Hepatic stellate cell (primary cell): ENCODE results near the gene SLC35G2.
"Not testable (repeated sequence)": the region's sequence is repeated elsewhere in the genome, so short reads cannot be mapped to it uniquely, and the experiment has no call there.

Experiments used
- DNase-seq: peaks from one replicate; pipeline ENCODE4 v3.0.0; 2011; ENCODE audit warnings: low spot score

The SLC35G2 gene

DNA sequence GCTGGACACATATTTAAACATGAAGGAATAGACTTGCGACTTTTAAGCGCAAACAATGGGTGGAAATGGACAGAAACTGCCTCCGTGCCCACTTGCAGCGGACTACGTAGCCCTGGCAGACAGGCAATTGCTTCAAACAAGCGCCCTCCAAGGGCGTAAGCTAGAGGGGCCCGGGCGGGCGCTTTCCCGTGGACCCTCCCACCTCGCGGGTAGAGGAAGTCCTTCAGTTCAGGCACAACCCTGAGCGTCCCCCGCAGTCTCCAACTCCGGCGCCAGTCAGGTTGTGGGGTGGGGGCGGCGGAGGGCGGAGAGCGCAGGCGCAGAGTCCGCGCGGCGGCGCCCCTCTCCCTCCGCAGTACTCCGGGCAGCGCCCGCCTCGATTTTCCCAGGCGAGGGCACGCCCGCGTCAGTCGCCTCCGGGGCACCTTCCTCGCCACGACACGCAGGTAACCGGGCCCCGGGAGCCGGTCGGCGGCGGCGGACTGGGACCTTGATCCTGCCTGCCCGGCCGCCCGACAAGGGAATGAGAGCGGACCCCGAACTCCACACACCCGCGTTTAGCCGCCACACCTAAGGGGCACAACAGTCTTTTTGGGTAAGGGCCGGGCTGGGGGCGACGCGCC, at the start of gene SLC35G2:
Gene SLC35G2 (plus strand): TSS at position 358 of the 623 bp plus-strand sequence. CDS start 35,335 bp downstream, outside the sequence.
- peak; percentile 11 for DNase-seq

DNA sequence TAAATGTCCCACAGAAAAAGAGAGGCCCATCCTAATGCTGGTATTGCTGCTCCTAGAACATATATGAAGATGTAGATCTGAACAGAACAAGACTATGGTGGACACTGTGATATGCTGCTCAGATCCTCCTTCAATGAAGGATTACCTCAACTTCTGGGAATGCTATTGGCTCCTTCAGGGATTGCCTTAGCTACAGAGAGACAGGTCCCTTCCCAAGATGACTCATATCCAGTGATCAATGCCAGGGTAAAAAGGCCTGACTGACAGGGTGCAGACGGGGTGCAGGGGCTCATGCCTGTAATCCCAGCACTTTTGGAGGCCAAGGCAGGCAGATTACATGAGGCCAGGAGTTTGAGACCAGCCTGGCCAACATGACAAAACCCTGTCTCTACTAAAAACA, 46.2 kb upstream of the SLC35G2 start:
- DNase-seq: no peak

DNA sequence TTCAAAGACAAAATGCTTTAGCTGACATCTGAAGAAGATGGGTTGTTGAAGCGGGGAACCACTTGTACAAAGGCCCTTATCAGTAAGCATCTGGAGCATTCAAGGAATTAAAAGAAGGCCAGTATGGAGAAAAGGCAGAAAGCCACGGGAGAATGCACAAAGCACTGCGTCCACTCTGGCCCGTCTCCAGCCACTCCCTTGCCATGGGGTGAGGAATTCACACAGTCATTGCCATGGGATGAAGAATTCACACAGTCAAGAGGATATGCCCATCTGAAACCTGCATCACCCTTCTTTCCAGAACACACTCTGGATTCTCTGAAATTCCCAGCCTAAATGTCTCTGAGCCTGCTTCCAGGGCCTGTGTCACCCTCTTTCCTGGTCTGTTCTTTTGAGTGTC, 40.1 kb upstream of the SLC35G2 start:
- DNase-seq: no peak

DNA sequence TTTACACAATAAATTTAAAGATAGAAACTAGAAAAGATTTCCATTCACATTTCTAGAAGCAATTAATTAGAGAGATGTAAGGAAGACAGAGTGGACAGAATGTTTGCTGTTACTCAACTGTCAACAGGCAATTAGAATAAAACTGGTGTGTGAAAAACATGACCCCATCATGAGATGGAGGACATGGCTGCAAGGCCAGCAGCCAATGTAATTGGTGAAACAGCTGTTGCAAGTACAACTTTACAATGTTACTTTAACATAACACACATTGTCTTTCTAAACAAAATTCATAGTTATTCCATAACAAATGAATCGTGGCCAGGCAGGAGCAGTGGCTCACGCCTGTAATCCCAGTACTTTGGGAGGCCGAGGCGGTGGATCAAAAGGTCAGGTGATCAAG, 38.2 kb upstream of the SLC35G2 start:
- no peak for DNase-seq

DNA sequence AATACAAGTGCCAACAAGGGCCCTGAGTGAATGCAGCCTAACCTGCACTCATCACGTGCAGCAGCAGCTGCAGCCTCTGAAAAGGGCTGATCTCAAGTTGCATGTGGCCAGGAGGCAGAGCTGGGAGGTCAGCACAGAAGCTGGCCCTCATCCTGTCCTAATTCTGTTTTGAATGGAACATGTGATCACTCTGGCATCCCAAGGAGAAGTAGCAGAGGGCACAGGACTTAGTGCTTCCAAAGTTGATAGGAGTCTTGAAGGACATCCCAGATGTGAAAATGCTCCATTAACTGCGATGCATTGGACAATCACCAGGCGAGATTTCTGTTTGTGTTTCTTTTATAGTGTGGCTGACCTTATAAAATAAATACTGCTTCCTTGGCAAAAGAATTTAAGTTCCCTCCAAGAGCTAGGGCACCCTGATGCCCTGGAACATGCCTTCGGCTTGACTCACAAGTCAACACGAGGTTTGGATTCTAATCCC, 35.2 kb upstream of the SLC35G2 start:
- DNase-seq: no peak

DNA sequence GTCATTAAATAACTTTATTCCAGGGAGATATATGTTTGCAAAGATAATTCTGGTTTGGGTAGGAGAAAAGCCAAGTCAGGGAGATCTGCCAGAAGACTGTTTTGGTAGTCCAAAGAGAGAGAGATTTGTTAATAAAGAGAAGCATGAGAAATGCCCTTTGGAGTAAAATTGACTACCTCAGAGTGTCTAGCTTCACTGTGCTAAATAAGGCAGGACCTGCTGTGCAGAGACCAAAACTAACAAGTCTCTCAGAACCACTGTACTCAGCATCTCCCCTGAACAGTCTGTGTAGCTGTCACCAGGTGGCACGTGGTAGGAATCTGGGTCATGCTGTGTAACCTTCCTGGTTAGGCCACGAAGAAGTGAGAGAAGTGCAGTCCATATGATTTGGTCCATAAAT, 31.6 kb upstream of the SLC35G2 start:
- peak; percentile 22 for DNase-seq

DNA sequence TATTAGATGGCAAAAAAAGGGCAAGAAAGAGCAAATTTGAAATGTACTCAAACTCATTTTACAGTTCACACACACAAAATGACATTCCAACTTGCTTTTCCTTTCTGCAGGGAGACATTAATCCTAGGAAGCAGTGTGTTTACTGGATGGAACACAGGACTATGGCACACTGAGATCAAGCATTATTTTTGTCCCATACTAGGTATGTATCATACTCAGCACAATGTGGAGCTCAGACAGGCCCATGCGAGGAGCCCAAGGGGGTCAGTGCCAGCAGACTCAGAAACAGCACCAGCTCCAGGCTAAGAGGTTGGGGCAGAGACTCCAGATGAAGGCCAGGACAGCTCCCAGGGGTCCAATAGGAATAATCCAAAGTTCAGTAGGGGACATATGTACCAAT, 30.8 kb upstream of the SLC35G2 start:
- DNase-seq: no peak

DNA sequence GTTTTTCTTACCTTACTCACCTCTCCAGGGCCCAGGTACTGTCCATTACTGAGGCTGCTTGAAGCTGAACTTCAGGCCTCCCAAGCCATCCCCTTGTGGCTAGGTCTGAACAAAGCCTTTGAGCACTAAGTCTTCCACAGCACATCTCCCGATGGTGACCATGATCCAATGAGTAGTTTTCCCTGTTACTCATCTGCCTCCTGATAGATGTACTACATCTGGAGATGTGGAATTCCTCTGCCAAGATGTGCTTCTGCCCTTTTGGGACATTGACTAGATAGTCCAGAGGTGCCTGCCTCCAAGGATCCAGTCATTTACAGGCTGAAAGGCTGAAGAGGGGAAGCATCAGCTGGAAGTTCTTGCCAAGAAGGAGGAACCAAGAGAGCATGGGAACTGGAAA, 28.9 kb upstream of the SLC35G2 start:
- DNase-seq: no peak

DNA sequence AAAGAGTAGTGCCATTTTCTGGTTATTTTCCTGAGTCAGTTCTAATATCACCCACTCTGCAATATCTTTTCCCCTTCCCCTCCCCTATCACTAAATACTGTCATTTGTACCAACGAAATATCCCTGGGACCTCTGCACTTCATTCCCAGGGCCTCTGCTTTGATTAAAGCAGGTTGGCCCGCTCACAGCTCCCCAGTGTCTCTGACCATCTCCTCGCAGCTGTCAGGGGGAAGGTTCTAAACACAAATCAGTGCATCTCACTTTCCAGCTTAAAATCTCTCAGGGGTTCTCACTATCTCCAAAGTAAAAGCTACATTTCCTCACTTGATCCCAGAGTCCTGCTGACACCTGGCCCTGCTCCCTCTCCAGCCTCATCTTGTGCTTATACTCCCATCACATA, 28.1 kb upstream of the SLC35G2 start:
- no peak for DNase-seq

DNA sequence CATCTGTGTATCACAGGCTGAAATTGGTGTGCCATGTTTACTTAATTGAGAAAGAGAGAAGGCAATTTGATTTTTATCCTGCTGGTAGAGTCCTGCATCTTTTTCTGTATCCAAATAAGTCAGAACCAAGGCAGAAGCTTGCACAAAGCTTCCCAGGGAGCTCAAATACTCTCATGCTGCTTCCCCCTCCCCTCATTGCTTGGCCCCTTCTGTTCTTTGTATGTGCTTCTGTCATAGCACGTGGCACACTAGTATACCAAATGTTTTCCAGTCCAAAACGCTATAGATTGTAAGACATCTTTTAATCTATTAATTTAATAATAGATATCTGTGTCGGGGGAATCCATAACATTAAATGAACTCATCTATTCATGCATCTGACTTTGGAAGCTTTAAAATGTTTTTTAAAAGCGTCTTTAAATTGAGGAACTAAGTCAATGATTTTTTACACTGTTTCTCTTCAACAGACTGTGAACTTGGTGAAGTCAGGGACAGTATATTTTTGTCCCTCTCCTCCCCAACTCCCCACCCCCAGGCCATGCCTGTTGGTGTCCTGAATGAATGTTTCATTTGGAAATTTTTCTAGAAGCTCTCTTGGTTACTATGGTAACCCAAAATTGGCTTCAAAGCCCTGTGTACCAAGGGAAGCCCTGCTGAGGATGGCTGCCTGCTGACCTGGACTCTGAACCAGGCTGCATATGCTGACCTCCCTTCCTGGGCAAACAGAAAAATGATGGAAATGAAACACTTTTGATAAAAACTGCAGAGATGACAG, 26.2 kb upstream of the SLC35G2 start:
- DNase-seq: no peak

DNA sequence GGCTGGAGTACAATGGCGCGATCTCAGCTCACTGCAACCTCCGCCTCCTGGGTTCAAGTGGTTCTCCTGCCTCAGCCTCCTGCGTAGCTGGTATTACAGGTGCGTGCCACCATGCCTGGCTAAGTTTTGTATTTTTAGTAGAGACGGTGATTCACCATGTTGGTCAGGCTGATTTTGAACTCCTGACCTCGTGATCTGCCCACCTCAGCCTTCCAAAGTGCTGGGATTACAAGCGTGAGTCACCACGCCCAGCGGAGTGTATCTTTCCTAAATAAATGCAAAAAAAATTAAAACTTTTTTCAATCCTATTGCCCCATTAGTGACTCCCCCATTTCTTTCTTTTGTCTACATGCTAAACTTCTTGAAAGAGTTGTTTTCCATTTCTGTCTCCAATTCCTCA, 17.8 kb upstream of the SLC35G2 start:
- DNase-seq: not testable (repeated sequence)

DNA sequence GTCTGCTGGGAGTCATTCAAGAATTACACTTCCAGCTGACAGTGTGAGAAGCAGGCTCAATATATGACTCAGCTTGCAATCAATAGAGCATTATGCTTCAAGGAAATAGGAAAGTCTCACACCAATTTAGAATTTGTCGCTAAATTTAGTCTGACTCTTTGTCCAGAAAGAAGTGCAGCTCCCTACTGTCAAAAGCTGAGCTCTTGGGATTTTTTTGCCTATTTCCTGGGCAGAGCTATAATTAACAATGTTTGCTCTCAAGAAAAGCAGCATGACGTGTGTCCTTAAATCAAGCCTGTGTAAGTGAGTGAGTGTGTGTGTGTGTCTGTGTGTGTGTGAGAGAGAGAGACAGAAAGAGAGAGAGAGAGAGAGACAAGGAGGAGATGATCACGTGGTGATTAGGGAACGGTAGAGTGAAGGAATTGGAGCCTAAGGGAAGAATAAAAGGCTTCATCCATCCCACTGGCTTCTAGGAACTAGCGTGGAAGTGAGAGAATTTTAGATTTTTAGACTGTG, 16.4 kb upstream of the SLC35G2 start:
- no peak for DNase-seq

DNA sequence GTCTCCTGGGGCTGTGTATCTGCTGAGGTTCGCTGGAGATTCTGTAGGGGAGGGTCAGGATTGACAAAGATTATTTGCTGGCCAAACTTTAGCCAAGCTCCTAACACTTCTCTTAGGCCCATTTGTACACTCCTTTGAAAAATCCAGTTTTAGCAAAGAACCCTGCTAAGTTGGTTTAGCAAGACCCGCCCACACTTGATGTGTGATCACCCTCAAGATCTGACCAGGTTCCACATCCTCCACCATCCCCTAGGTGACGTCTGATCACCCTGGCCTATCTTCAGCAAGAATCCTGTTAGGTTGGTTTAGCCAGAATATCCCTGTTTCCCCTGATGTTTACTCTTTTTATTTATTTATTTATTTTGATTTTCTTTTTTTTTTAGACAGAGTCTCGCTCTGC, 14.8 kb upstream of the SLC35G2 start:
- no peak for DNase-seq

DNA sequence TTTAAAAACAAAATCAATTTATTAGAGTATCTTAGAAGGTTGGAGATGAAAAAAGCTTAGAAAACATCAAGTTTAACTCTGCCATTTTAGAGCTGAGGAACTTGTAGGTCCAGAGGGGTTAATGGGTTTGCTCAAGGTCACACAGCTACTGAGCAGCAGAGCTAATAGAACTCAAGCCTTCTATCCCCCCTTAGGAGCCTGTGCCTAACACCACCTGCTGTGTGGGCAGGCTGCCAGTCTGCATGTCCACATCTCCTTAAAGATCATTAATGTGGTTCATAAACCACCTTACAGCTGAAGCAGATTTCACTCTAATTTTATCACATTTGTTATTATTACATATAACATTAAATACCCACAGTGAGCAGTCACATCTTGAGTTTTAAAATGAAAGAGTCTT, 14.1 kb upstream of the SLC35G2 start:
- no peak for DNase-seq

DNA sequence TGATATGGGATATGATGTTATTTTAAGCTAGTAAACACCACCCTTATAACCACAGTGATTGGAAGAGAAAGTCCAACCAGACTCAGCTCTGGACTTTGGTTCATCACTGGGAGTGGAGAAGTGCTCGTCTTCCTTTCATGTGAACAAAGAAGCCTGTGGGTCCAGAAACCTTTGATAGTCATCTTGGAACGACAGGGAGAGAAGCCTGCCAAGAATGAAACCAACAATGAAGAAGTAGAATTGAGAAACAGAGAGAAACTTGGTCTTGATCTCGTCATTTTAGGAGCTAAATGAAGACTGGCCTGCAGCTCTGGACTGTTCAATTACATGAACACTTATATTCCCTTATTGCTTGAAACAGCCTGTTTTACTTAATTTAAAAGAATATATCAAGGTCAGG, 13.1 kb upstream of the SLC35G2 start:
- DNase-seq: no peak

DNA sequence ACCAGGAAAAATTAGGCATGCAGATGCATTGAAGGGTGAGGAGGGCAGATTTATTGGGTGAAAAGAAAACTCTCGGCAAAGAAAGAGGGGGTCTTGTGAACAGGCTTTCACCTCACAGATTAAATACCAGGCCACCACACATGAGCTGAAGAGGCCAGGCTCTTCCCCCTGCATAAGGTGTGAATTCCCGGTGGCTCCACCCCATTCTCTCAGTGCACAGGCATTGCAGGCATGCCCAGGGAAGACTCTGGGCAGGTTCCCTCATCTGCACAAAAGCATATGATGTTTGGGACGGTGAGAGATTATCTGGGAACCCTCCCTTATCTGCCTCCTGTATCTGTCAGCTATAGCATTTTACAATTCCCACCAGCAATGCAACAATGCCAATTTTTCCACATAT, 7.2 kb upstream of the SLC35G2 start:
- no peak for DNase-seq

DNA sequence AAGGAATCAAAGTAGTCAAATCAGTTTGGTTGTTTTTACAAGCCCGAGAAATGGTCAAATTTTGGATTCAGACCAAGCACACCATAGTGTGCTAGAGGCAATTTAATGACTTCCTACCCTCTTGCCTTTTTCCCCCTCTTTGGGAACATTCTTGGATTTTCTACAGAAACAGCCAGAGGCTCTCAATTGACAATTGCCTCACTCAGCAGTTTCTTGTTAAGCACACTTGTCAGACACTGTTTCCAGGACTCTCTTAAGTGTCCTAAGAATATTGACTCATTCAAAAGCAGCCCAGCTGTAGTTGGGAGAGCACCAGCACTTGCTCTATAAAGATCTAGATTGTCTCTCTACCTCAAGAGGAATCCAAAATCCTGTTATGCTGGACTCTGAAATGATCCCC, 1.5 kb upstream of the SLC35G2 start:
- DNase-seq: no peak

DNA sequence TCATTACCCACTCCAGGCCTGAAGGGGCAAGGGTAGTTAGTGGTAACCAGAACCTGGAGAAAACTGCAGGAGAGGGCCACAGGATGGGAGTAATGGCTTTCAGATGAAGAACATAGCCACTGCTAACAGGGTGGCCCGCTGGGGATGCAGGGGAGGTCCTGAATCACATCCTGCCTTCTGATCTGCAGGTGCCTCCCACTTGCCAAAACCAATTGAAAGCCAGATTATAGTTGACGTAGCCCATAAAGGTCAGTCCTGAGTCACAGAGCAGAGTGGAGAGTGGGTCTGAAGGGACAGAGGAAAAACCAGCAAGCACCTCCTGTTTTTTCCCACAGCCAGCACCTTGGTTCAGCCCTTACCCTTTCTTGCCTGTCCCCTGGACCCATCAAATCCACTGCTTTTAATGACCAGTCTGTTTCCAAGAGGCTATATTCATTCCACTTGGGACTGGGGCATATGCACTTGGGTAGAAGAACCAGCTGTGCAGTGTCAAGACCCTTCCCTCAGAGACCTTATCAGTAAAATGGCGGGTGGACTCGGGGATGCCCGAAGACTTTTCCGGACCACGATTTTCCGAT, 646 bp upstream of the SLC35G2 start:
- DNase-seq: peak; percentile 63

DNA sequence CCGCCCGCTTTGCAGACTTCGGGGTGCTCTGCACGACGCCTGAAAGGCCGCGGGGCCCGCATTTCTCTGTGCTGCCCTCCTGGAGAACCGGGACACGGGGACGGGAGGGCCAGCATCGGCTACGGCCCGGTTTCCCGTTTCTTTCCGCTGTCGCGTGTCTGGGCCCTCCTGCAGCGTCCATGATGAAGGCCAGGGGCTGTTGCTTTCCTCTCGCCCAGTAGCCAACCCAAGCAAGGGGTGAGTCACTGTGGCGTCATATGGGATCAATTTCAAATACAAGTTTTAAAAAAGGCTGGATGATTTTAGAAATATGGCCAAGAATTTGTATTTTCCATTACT, 435 bp downstream of the SLC35G2 start:
- peak; percentile 70 for DNase-seq

DNA sequence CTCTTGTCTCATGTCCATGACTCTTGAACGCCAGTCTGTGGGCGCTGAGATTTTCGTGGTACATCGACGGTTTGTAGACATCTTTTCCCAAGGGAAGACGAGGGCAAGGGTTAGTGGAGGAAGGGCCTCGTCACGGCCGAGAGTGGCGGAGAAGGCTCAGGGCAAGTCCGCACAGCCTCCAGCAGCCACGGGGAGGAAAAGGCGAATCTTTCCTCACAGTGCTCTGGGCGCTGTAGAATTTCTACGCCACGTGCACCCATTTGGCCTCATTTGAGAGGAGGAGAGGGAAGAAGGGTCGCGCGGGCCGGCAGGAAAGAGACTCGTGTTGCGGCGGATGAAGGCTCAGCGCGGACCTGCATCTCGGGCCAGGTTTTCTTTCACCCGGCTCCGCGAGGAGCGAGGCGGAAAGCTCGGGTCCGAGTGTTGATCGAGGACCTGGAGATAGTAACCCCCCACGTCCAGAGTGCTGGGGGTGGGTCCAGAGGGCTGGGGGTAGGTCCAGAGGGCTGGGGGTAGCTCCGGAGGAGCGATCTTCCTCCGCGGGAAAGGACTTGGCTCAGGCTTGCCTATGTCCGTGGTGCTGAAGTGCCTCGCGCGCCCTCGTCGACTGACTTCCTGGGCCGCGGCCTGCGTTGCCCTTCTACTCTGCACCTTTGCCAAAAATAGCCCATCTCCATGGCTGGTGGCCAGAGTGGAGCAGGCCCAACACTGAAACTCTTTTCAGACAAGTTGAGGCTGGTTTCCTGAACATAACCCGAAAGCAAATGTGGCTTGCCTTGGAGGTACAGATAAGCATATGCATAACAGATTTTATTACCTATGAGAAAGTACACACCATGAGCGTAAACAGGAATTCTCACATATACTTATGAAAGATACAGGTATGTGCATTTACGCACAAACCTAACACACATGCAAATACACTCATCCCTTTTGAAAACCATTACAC, 1.1 kb downstream of the SLC35G2 start:
- peak; percentile 41 for DNase-seq

DNA sequence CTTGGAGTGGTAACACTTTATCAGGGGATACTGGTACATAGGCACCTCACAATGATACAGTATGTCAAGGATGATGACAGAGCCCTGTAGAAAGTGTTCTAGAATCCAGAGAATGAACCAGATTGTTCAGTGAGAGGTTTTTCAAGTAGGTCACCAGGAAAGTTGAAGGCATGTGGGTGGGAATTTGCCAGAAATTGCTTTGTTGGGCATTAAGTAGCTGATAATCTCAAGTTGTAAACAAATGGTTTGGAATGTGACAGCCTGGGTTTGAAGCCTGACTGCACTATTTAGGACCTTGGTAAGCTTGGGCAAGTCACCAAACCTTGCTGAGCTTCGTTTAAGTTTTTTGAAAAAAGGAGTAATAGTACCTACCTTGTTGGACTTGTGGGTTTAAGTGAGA, 12.5 kb downstream of the SLC35G2 start:
- no peak for DNase-seq
